ENCODE results near the gene TMOD3.
A peak's percentile ranks its signal among the peaks of the same experiment; 100 is the strongest.
"Not testable (repeated sequence)": the region's sequence is repeated elsewhere in the genome, so short reads cannot be mapped to it uniquely, and the experiment has no call there.

The TMOD3 gene

DNA sequence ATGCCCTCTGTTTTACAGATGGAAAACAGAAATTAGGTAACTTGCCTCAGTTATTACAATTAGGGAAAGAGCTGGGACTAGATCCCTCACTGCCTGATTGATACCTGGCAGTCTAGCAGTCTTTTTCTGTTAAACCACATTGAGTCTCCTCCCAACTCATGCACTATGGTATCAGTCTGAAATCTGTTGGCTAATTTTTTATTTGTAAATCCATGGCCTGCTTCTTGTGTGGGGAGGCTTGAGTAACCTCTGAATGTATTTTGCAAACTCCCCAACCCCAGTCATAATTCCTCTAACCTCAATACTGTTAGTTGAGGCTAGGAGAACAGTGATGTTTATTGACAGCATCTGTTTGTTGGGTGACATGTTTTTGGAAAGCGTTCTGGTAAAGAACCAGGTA is 35.9 kb downstream of the TMOD3 start:
- DNase-seq = no peak

GRCh38 chr15:51866161-51866560 is 36.7 kb downstream of the TMOD3 start:
- no peak for DNase-seq

GRCh38 chr15:51866751-51867150 is 37.3 kb downstream of the TMOD3 start:
- DNase-seq = no peak

DNA sequence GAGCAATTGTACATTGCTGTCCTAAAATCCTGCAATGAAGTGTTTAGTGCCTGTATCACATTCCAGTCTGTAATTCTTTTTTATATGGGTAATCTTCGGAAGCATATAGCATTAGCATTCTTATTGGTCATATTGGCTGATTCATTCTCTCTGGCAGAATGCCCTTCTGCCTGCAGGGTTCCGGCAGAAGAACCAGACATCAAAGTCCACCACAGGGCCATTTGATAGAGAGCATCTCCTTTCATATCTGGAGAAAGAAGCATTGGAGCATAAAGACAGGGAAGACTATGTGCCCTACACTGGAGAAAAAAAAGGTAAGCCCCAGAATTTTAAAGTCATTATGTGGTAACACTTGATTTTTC is 39.6 kb downstream of the TMOD3 start:
- peak; percentile 94 for DNase-seq

DNA sequence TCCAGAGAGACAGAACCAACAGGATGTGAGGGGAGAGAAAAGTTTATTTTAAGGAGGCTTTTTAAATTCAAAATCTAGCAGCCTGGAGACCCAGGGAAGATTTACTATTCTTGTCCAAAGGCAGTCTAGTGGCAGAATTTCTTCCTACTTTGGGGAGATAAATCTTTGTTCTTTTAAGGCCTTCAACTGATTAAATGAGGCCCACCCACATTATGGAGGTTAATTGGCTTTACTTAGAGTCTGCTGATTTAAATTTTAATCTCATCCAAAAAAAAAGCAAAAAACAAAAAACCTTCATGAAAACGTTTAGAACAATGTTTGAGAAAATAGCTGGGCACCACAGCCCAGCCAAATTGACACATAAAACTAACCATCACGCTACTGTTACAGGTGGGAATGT is 41.3 kb downstream of the TMOD3 start:
- no peak for DNase-seq

GRCh38 chr15:51874751-51875644 is 45.5 kb downstream of the TMOD3 start:
- DNase-seq = peak; percentile 98

GRCh38 chr15:51876169-51876568 is 46.7 kb downstream of the TMOD3 start:
- no peak for DNase-seq

- peak; percentile 32 for DNase-seq
Measured at GRCh38 chr15:51878446-51879386, 49.3 kb downstream of the TMOD3 start.

GRCh38 chr15:51879555-51879954 is 50.1 kb downstream of the TMOD3 start:
- DNase-seq = peak; percentile 23

DNA sequence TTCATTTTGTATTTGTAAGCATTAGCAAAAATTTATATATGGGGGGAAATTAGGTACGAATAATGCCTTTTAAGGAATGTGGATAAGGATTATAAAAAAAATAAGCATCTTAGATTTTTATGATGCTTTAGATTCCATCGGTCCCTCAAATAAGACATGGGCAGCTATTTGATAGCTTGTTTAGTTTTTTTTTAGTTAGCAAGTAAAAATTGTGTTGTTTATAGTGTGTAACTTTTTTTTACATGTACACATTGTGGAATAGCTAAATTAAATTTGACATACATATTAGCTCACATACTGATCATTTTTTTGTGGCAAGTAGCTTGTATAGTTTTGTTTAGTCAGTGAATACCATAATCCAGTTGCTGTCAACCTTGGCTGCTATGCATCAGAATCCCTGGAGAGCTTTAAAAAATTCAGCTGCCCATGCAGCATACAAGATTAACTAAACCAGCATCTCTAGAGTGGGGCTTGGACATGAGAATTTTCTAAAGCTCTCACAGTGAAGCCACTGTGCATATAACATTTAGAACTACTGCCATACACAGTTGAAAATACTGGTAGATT is 53.9 kb downstream of the TMOD3 start:
- peak; percentile 71 for DNase-seq

DNA sequence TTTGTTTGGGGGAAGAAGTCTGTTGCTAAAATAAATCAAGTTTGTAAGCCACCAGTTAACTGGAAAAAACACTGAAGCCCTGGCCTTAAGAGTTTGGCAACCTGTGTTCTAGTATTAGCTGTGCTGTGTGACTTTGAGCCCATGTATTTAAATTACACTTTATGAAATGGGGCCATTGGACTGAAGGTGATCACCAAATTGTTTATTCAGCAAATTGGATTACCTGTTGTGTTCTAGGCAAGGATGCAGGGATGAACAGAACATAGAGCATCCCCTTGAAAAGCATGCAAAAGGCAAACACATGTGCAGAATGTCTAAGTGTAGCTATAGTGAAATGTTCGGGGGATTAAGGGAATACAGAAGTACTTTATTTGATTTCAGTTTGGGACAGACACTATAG is 54.6 kb downstream of the TMOD3 start:
- DNase-seq = no peak

DNA sequence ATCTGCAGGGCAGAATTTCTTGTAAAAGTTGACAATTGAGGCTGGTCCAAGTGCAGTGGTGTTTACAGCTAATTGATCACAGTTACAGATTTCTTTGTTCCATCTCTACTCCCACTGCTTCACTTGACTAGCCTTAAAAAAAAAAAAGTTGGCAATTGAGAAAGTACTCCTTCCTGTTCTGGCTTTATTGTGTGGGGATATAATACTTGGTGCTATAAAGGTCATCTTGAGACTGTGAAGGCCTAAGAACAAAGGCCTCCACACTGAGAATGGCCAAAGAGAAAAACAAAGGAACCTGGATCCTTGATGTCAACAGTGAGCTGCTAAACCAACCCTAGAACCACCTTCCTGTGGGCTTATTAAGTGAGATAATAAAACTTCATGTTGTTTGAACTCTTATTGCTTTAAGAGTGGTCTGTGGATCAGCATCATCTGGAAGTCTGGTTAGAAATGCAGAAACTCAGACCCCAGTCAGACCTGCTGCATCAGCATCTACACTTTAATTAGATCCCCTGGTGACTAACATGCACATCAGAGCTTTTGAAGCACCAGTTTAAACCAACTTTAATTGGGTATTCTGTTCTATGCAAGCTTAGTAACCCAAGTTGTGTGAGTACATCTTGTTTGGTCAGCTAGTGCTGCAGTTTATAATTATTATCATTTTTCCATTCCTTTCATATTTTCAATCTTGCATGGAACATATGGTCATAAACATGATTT is 55.2 kb downstream of the TMOD3 start:
- peak; percentile 26 for DNase-seq

DNA sequence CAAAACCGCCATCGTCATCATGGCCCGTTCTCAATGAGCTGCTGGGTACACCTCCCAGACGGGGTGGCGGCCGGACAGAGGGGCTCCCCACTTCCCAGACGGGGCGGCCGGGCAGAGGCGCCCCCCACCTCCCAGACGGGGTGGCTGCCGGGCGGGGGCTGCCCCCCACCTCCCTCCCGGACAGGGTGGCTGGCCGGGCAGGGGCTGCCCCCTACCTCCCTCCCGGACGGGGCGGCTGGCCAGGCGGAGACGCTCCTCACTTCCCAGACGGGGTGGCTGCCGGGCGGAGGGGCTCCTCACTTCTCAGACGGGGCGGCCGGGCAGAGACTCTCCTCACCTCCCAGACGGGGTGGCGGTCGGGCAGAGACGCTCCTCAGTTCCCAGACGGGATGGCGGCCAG is 56.3 kb downstream of the TMOD3 start:
- not testable (repeated sequence) for DNase-seq

DNA sequence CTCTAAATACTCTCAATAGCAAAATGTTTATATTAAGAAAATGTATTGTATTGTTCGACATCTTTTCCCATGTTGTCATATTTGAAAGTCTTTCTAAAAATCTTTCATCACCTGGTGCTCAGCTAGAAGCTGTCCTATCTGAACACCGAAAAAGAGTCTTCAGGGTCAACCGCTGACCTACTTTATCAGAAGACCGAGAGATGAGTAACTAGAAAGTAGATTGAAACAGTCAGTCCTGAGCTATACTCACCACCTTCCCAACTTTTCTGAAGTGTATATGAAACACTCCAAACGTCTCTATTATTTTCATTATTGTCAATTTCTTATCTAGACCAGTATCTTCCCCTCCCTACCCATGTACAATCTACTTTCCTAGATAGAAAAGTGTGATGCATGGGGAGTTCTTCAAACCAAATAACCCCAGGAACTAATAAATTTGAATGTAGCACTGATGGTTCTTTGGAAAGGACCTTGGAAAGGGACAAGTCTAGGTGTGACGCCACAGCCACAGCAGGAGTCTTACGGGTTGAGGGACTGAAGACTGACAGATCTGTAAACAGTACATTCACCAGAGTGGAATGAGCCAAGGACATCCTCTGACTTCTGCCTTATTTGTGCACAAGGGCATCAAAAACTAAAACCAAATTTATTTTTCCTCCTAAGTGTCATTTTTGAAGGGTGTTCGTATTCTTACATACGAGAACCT is 58.6 kb downstream of the TMOD3 start:
- no peak for DNase-seq

- peak; percentile 27 for DNase-seq
Measured at GRCh38 chr15:51888593-51889195, 59.2 kb downstream of the TMOD3 start.

GRCh38 chr15:51889486-51889885 is 60.0 kb downstream of the TMOD3 start:
- no peak for DNase-seq

GRCh38 chr15:51904421-51904820 is 75.0 kb downstream of the TMOD3 start:
- no peak for DNase-seq

GRCh38 chr15:51904931-51905330 is 75.5 kb downstream of the TMOD3 start:
- no peak for DNase-seq

- DNase-seq = peak; percentile 45
Measured at GRCh38 chr15:51907136-51907862, 77.8 kb downstream of the TMOD3 start.

DNA sequence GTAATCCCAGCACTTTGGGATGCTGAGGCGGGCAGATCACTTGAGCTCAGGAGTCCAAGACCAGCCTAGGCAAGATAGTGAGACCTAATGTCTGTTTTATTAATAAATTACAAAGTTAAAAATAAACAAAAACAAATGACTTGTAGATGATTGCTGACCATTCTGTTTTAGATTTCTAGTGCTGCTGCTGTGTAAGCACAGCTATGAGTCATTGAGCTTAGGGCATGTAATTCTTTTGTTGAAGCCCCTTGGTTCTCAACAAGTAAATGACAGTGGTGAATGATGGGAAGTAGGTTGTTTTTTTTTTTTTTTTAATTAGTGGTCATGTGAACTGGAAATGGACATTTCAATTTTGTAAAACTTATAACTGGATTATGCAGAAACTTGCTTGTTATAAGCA is 78.9 kb downstream of the TMOD3 start:
- DNase-seq = no peak

- DNase-seq = no peak
Measured at GRCh38 chr15:51909584-51909983, 80.1 kb downstream of the TMOD3 start.
